Measurements from ENCODE around the gene ABCB1. TPM values are rescaled to one million over a fixed set of nuclear protein-coding genes. Genes with fewer than 3 reads are reported as not detected.
A peak's percentile ranks its signal among the peaks of the same experiment; 100 is the strongest.

The ABCB1 gene
- 0.70 TPM for polyA plus RNA-seq (2013, experiment 1 of 2)
- 0.82 TPM for polyA plus RNA-seq (2013, experiment 2 of 2)

DNA sequence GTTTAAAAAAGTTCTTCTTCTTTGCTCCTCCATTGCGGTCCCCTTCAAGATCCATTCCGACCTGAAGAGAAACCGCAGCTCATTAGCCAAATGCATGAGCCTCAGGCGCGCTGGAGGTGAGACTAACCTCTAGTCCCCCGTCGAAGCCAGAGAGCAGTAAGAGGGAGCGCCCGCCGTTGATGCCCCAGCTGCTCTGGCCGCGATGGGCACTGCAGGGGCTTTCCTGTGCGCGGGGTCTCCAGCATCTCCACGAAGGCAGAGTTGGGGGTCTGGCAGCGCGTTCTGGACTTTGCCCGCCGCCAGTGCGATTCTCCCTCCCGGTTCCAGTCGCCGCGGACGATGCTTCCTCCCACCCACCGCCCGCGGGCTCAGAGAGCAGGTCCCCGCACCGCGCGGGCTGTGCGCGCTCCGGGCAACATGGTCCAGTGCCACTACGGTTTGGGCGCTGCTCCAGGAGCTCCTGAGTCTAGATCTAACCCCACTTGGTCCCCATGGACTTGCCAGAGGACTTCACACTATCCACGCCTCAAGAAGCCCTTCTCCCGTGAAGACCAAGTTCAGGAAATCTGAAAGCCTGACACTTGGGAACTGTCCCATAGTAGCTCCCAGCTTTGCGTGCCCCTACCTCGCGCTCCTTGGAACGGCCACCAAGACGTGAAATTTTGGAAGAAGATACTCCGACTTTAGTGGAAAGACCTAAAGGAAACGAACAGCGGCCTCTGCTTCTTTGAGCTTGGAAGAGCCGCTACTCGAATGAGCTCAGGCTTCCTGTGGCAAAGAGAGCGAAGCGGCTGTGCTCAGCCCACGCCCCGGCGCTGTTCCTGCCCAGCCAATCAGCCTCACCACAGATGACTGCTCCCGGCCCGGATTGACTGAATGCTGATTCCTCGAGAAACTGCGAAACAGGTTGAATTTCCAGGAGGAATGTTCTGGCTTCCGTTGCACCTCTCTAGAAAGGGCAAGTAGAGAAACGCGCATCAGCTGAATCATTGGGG, at the start of gene ABCB1:
ABCB1 (minus strand) TSS at position 755 of the 995 bp plus-strand sequence; CDS start at position 55, 700 bp downstream.
- no peak within 1 kb of the TSS for H3K27ac ChIP-seq (ENCODE audit: low read depth, low read length)
- H3K9me3 ChIP-seq (ENCODE audit: insufficient read depth, low read depth, low read length) = no peaks in the 10 kb centered on the region
- H3K27me3 ChIP-seq (ENCODE audit: insufficient read depth, low read length) = peaks cover 73% of the 10 kb centered on the region
- H3K4me3 ChIP-seq (ENCODE audit: low read length) = peak within 1 kb of the TSS; percentile 52
- 3% methylated on average over 61 of the region's 61 CpGs for WGBS
- no peak within 1 kb of the TSS for H3K9ac ChIP-seq (ENCODE audit: low read depth, low read length)
- 0 out of 2 replicates have a peak, but pooled peaks cover 3% of the 10 kb centered on the region for H3K4me1 ChIP-seq (ENCODE audit: insufficient read depth, low read length)
- no peaks in the 10 kb centered on the region for H3K36me3 ChIP-seq (ENCODE audit: insufficient read depth, low read length)

DNA sequence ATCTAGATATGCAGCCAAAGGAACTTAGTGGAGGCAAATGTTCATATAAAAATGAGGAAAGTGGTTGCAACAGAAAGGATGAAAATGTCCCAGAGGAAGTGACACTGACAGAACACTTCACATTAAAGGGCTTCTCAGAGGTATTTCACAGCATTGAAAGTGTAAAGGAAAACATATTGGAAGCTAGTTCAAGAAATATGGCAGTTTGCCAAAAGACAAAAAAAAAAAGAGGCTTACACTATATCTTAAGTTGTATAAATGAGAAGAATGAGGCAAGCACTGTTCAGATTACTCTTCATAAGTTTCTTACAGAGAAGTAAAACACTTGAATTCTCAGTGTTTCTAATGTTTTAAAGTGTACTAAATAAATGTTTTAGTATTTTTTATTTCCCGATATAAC, 47.6 kb upstream of the ABCB1 start:
- H3K4me3 ChIP-seq (ENCODE audit: low read length) = no peak overlapping the region
- WGBS = no CpG with 5 or more reads among the region's 1 CpG
- H3K36me3 ChIP-seq (ENCODE audit: insufficient read depth, low read length) = no peaks in the 10 kb centered on the region
- no peaks in the 10 kb centered on the region for H3K4me1 ChIP-seq (ENCODE audit: insufficient read depth, low read length)
- no peak overlapping the region for H3K9ac ChIP-seq (ENCODE audit: low read depth, low read length)
- no peaks in the 10 kb centered on the region for H3K9me3 ChIP-seq (ENCODE audit: insufficient read depth, low read depth, low read length)
- H3K27ac ChIP-seq (ENCODE audit: low read depth, low read length) = no peak overlapping the region
- no peaks in the 10 kb centered on the region for H3K27me3 ChIP-seq (ENCODE audit: insufficient read depth, low read length)

DNA sequence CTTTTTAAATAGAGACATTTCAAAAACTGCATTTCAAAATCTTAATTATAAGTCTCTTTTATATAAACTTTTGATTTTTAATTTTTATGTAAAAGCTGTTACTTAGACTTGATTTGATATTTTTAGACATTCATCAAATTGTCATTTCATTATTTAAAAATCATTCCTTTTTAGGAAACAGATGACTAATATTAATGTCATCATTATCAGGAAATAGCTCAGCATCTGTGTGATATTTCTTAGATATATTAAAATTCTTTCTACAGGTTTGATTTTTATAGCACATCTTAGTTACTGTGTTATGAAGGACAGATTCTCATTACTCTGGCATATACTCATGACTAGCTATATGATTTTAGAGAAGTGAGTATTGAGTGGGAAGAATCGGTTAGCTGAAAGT, 44.8 kb upstream of the ABCB1 start:
- no peaks in the 10 kb centered on the region for H3K27me3 ChIP-seq (ENCODE audit: insufficient read depth, low read length)
- no peaks in the 10 kb centered on the region for H3K9me3 ChIP-seq (ENCODE audit: insufficient read depth, low read depth, low read length)
- H3K36me3 ChIP-seq (ENCODE audit: insufficient read depth, low read length) = no peaks in the 10 kb centered on the region
- WGBS = 97% methylated on average over 1 of the region's 1 CpG
- no peaks in the 10 kb centered on the region for H3K4me1 ChIP-seq (ENCODE audit: insufficient read depth, low read length)
- no peak overlapping the region for H3K9ac ChIP-seq (ENCODE audit: low read depth, low read length)
- no peak overlapping the region for H3K4me3 ChIP-seq (ENCODE audit: low read length)
- H3K27ac ChIP-seq (ENCODE audit: low read depth, low read length) = no peak overlapping the region

DNA sequence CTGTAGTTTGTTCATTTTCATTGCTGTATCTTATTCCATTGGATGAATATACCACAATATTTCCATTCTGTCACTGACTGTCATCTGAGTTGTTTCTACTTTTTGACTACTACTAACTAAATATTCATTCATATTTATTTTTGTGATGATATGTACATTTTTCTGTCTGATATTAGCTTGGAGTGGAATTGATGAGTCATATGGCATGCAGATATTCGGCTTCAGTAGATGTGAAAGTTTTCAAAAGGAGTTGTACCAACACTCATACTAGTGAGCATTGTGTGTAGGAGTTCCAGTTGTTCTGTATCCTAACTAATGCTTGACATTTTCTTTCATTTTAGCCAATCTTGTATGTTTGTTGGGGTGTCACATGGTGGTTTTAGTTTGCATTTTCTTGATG, 35.2 kb upstream of the ABCB1 start:
- Histone ChIP-seq H3K9me3 (ENCODE audit: insufficient read depth, low read depth, low read length) (no peaks in the 10 kb centered on the region), H3K27ac (ENCODE audit: low read depth, low read length) (no peak overlapping the region), H3K4me3 (ENCODE audit: low read length) (no peak overlapping the region), H3K4me1 (ENCODE audit: insufficient read depth, low read length) (no peaks in the 10 kb centered on the region), H3K36me3 (ENCODE audit: insufficient read depth, low read length) (no peaks in the 10 kb centered on the region), H3K27me3 (ENCODE audit: insufficient read depth, low read length) (0 out of 2 replicates have a peak, but pooled peaks cover 1% of the 10 kb centered on the region), H3K9ac (ENCODE audit: low read depth, low read length) (no peak overlapping the region)
- WGBS = 88% methylated on average over 1 of the region's 1 CpG

DNA sequence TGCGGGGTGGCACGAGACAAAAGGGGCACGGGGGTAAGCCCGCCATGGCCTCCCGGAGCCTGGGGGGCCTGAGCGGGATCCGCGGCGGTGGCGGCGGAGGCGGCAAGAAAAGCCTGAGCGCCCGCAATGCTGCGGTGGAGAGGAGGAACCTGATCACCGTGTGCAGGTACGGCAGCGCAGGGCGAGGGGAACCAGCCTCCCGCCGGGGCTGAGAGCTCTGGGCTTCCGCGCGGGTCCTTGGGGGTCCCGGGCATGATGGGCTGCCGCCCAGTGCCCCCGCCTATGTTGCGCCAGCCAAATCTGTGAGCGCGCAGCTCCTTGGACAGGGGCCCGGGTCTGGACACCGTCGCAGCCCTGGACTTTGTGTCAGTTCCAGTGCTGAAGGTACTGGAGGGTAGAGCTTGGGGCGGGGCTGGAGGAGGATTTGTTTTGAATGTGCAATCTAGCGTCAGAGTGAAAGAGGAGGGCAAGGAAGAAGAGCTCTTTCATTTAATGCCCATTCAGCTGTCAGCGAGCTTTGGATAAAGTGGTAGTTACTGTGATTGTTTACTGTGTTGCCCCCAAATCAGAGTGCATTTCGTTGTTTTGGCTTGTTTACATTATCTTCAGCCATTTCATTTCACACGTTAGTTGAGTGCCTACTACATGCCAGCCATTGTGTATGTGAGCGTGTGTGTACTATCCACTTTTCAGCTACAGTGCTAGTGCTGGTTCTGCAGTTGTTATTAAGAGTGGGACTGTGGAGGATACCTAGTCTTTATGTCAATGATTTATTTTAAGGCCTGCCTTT, 28.3 kb upstream of the ABCB1 start:
- peak overlapping the region; percentile 77 for H3K4me3 ChIP-seq (ENCODE audit: low read length)
- H3K9me3 ChIP-seq (ENCODE audit: insufficient read depth, low read depth, low read length) = no peaks in the 10 kb centered on the region
- H3K36me3 ChIP-seq (ENCODE audit: insufficient read depth, low read length) = no peaks in the 10 kb centered on the region
- no peak overlapping the region for H3K27ac ChIP-seq (ENCODE audit: low read depth, low read length)
- WGBS = 8% methylated on average over 39 of the region's 39 CpGs
- H3K4me1 ChIP-seq (ENCODE audit: insufficient read depth, low read length) = no peaks in the 10 kb centered on the region
- no peak overlapping the region for H3K9ac ChIP-seq (ENCODE audit: low read depth, low read length)
- peaks cover 46% of the 10 kb centered on the region for H3K27me3 ChIP-seq (ENCODE audit: insufficient read depth, low read length)

DNA sequence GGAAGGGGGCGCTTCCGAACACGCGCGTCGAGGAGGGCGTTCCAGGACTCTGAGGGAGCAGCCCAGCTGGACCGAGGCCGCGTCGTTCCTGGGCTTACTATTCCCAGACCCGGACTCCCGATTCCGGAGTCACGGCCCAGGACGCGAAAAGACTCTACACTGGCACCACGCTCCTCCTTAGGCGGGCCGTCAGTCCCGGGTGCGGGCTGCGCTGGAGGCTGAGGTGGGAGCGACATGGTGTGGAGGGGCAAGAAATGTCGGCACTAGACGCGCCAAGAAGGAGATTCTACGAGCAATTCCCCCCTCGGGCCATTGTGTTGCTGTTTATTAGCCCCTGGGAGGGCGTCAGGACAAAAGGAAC, 26.9 kb upstream of the ABCB1 start:
- Histone ChIP-seq H3K36me3 (ENCODE audit: insufficient read depth, low read length) (no peaks in the 10 kb centered on the region), H3K27me3 (ENCODE audit: insufficient read depth, low read length) (peaks cover 46% of the 10 kb centered on the region), H3K27ac (ENCODE audit: low read depth, low read length) (no peak overlapping the region), H3K9me3 (ENCODE audit: insufficient read depth, low read depth, low read length) (no peaks in the 10 kb centered on the region), H3K9ac (ENCODE audit: low read depth, low read length) (no peak overlapping the region), H3K4me3 (ENCODE audit: low read length) (peak overlapping the region; percentile 77), H3K4me1 (ENCODE audit: insufficient read depth, low read length) (no peaks in the 10 kb centered on the region)
- 3% methylated on average over 30 of the region's 30 CpGs for WGBS

DNA sequence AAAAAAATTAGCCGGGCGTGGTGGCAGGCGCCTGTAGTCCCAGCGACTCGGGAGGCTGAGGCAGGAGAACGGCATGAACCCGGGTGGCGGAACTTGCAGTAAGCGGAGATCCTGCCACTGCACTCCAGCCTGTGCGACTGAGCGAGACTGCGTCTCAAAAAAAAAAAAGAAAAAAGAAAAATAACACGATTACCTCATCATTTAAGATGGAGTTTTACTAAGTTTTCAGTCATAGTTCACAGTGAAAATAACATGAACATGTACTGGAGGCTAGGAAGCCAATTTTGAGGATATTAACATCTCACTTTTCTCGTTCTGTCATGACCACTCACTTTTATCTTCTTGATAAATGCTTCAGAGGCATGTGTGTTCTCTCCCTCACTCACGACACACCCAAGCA, 24.4 kb upstream of the ABCB1 start:
- H3K4me1 ChIP-seq (ENCODE audit: insufficient read depth, low read length) = no peaks in the 10 kb centered on the region
- H3K9me3 ChIP-seq (ENCODE audit: insufficient read depth, low read depth, low read length) = no peaks in the 10 kb centered on the region
- 88% methylated on average over 14 of the region's 15 CpGs for WGBS
- no peak overlapping the region for H3K4me3 ChIP-seq (ENCODE audit: low read length)
- no peaks in the 10 kb centered on the region for H3K36me3 ChIP-seq (ENCODE audit: insufficient read depth, low read length)
- H3K9ac ChIP-seq (ENCODE audit: low read depth, low read length) = no peak overlapping the region
- peaks cover 37% of the 10 kb centered on the region for H3K27me3 ChIP-seq (ENCODE audit: insufficient read depth, low read length)
- H3K27ac ChIP-seq (ENCODE audit: low read depth, low read length) = no peak overlapping the region

DNA sequence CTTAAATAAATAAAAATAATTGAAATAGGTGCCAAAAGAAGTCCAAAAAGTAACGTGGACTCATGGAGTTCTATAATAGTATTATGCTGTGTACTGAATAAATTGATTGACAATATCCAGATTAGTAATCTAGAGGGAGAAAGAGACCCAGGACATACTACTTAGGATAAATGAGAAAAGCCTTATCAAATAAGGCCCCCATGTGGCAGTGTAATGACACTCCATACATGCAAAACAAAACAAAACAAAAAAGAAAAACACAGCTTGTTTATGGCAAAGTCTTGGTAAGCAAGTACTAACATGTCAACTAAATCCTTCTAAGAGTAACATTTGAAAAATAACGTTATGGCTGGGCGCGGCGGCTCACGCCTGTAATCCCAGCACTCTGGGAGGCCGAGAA, 23.9 kb upstream of the ABCB1 start:
- Histone ChIP-seq H3K36me3 (ENCODE audit: insufficient read depth, low read length) (no peaks in the 10 kb centered on the region), H3K9me3 (ENCODE audit: insufficient read depth, low read depth, low read length) (no peaks in the 10 kb centered on the region), H3K9ac (ENCODE audit: low read depth, low read length) (no peak overlapping the region), H3K27me3 (ENCODE audit: insufficient read depth, low read length) (peaks cover 32% of the 10 kb centered on the region), H3K27ac (ENCODE audit: low read depth, low read length) (no peak overlapping the region), H3K4me3 (ENCODE audit: low read length) (no peak overlapping the region), H3K4me1 (ENCODE audit: insufficient read depth, low read length) (no peaks in the 10 kb centered on the region)
- 88% methylated on average over 7 of the region's 7 CpGs for WGBS

DNA sequence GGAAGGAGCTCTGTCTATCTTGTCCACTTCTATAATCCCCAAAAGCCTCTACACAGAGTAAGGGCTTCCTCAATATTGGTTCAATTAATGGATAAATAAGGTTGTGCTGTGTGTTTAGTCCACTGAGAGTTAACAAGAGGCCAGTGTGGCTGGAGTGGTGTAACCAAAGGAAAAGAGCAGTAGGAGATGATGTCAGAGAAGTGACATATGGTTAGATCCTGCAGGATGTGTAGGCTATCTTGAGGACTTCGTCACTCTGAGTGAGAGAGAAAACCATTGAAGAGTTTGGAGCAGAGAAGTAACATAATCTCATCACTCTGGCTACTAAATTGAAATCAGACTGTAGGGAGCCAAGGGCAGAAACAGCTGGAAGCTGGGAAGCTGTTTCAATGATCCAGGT, 14.5 kb upstream of the ABCB1 start:
- Histone ChIP-seq H3K27ac (ENCODE audit: low read depth, low read length) (no peak overlapping the region), H3K9ac (ENCODE audit: low read depth, low read length) (no peak overlapping the region), H3K4me3 (ENCODE audit: low read length) (no peak overlapping the region), H3K36me3 (ENCODE audit: insufficient read depth, low read length) (no peaks in the 10 kb centered on the region), H3K9me3 (ENCODE audit: insufficient read depth, low read depth, low read length) (no peaks in the 10 kb centered on the region), H3K27me3 (ENCODE audit: insufficient read depth, low read length) (no peaks in the 10 kb centered on the region), H3K4me1 (ENCODE audit: insufficient read depth, low read length) (no peaks in the 10 kb centered on the region)
- 82% methylated on average over 1 of the region's 1 CpG for WGBS

DNA sequence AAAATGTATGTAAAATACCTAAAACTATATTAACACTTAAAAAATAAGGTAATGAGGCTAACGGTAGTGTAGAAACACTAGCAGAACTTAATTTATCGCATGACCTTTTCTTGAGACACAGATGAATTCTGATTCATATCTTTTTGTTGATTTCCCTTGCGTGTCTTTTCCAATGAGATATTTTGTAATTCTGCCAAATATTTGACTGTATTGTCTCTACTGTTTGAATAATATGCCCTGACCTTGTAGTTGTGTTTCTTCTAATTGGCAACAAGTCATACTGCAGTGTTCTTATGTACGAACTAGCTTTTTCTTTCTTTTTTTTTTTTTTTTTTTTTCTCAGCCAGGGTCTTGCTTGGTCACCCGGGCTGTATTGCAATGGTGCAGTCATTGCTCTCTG, 9.2 kb upstream of the ABCB1 start:
- no peaks in the 10 kb centered on the region for H3K9me3 ChIP-seq (ENCODE audit: insufficient read depth, low read depth, low read length)
- H3K27ac ChIP-seq (ENCODE audit: low read depth, low read length) = no peak overlapping the region
- no peak overlapping the region for H3K4me3 ChIP-seq (ENCODE audit: low read length)
- no peaks in the 10 kb centered on the region for H3K36me3 ChIP-seq (ENCODE audit: insufficient read depth, low read length)
- H3K9ac ChIP-seq (ENCODE audit: low read depth, low read length) = no peak overlapping the region
- peaks cover 3% of the 10 kb centered on the region; the same call in 1 of the 2 replicates for H3K27me3 ChIP-seq (ENCODE audit: insufficient read depth, low read length)
- WGBS = 93% methylated on average over 5 of the region's 5 CpGs
- H3K4me1 ChIP-seq (ENCODE audit: insufficient read depth, low read length) = no peaks in the 10 kb centered on the region

DNA sequence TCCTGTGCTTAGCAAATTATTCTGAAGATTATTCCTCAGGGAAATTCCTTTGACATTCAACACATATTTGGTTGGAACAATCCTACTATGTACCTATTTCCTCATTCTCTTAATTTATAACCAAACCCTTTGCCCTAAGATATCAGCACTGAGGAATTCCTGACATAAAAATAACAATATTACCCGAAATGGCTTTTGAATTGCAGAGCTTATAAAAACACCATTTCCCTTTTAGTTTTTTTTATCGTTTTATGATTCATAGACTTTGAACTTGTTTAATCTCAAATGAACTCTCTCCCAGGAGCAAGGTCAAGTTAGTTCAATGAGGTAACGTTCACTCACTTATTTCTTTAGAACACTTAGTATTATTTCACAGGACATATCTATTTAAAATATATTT, 7.7 kb upstream of the ABCB1 start:
- H3K36me3 ChIP-seq (ENCODE audit: insufficient read depth, low read length) = no peaks in the 10 kb centered on the region
- no peaks in the 10 kb centered on the region for H3K9me3 ChIP-seq (ENCODE audit: insufficient read depth, low read depth, low read length)
- H3K4me1 ChIP-seq (ENCODE audit: insufficient read depth, low read length) = no peaks in the 10 kb centered on the region
- no peak overlapping the region for H3K9ac ChIP-seq (ENCODE audit: low read depth, low read length)
- 93% methylated on average over 2 of the region's 3 CpGs for WGBS
- H3K27ac ChIP-seq (ENCODE audit: low read depth, low read length) = no peak overlapping the region
- peaks cover 8% of the 10 kb centered on the region; the same call in 1 of the 2 replicates for H3K27me3 ChIP-seq (ENCODE audit: insufficient read depth, low read length)
- H3K4me3 ChIP-seq (ENCODE audit: low read length) = no peak overlapping the region
